HEK293 (cell line): ENCODE results near the gene ADGRB3.

Experiments
- CTCF ChIA-PET: fragments of 350-600 bp; formaldehyde crosslinking; extraction: SDS; loops from one replicate; lab custom pipeline; 2021; ENCODE audit warnings: antibody characterized with exemption; lab: Yijun Ruan, JAX
- POLR2A ChIA-PET: fragments of 300-600 bp; formaldehyde crosslinking; extraction: SDS; loops from one replicate; lab custom pipeline; 2020; ENCODE audit warnings: antibody characterized with exemption, inconsistent platforms; lab: Yijun Ruan, JAX
- H3K27ac ChIP-seq: fragments of 200-500 bp; sonication (Bioruptor generic); 2 replicates; pipeline ENCODE4 v1.5.1; 2014; ENCODE audit warnings: low read depth, low read length, control low read depth, inconsistent platforms; ENCODE audit errors: extremely low read depth
- H3K36me3 ChIP-seq, 2 experiments: fragments of 200-500 bp in 1 of 2; sonication (Bioruptor generic) in 1 of 2; 1 replicate in 1 of 2; 2 replicates in 1 of 2; pipeline ENCODE4 v1.5.1; 2014 to 2017; ENCODE audit warnings: inconsistent platforms in 2 of 2, low read length in 2 of 2; ENCODE audit not compliant: control insufficient read depth in 2 of 2, insufficient read depth in 1 of 2
- H3K4me1 ChIP-seq: fragments of 200-500 bp; sonication (Bioruptor generic); 2 replicates; pipeline ENCODE4 v1.5.1; 2014; ENCODE audit warnings: mild to moderate bottlenecking, low read length, inconsistent platforms; ENCODE audit not compliant: control insufficient read depth, insufficient read depth
- H3K4me3 ChIP-seq: 2 replicates; pipeline ENCODE4 v1.5.1; 2011; ENCODE audit warnings: low read depth, mild to moderate bottlenecking, control low read depth, low read length, moderate library complexity
- H3K9me3 ChIP-seq: fragments of 200-500 bp; sonication (Bioruptor generic); 2 replicates; pipeline ENCODE4 v1.5.1; 2014; ENCODE audit warnings: low read depth, low read length, inconsistent platforms; ENCODE audit not compliant: control insufficient read depth, insufficient read depth
- BCL11A ChIP-seq: fragments of 450-650 bp; formaldehyde crosslinking; IDR thresholded peaks from 2 replicates; pipeline ENCODE4 v1.5.1; 2016; ENCODE audit warnings: low read depth, missing biosample characterization, missing genetic modification characterization
- KLF9 ChIP-seq: fragments of 450-650 bp; formaldehyde crosslinking; IDR thresholded peaks from 2 replicates; pipeline ENCODE4 v1.5.1; 2016; ENCODE audit warnings: missing biosample characterization, missing genetic modification characterization, low read depth
- PRDM10 ChIP-seq: fragments of 450-650 bp; formaldehyde crosslinking; IDR thresholded peaks from 2 replicates; pipeline ENCODE4 v1.5.1; 2016; ENCODE audit warnings: missing biosample characterization, missing genetic modification characterization
- SCRT1 ChIP-seq: fragments of 450-650 bp; formaldehyde crosslinking; IDR thresholded peaks from 2 replicates; pipeline ENCODE4 v1.5.1; 2016; ENCODE audit warnings: missing biosample characterization, missing genetic modification characterization, borderline replicate concordance
- YY1 ChIP-seq: fragments of 450-650 bp; formaldehyde crosslinking; IDR thresholded peaks from 2 replicates; pipeline ENCODE4 v1.5.1; 2018; ENCODE audit warnings: missing biosample characterization, missing genetic modification characterization
- ZBTB17 ChIP-seq: fragments of 450-650 bp; formaldehyde crosslinking; IDR thresholded peaks from 2 replicates; pipeline ENCODE4 v1.5.1; 2016; ENCODE audit warnings: missing biosample characterization, missing genetic modification characterization
- ZBTB7A ChIP-seq: fragments of 450-650 bp; formaldehyde crosslinking; IDR thresholded peaks from 2 replicates; pipeline ENCODE4 v1.5.1; 2016; ENCODE audit warnings: low read depth, missing biosample characterization, missing genetic modification characterization
- ZNF121 ChIP-seq: fragments of 450-650 bp; formaldehyde crosslinking; IDR thresholded peaks from 2 replicates; pipeline ENCODE4 v1.5.1; 2016; ENCODE audit warnings: missing biosample characterization, missing genetic modification characterization
- ZNF138 ChIP-seq: fragments of 450-650 bp; formaldehyde crosslinking; IDR thresholded peaks from 2 replicates; pipeline ENCODE4 v1.5.1; 2016; ENCODE audit warnings: missing biosample characterization, missing genetic modification characterization, borderline replicate concordance
- ZNF16 ChIP-seq: fragments of 450-650 bp; formaldehyde crosslinking; IDR thresholded peaks from 2 replicates; pipeline ENCODE4 v1.5.1; 2016; ENCODE audit warnings: low read depth, missing biosample characterization, missing genetic modification characterization
- ZNF18 ChIP-seq: fragments of 450-650 bp; formaldehyde crosslinking; IDR thresholded peaks from 2 replicates; pipeline ENCODE4 v1.5.1; 2016; ENCODE audit warnings: missing biosample characterization, missing genetic modification characterization
- ZNF184 ChIP-seq: fragments of 450-650 bp; IDR thresholded peaks from 2 replicates; pipeline ENCODE4 v1.5.1; 2018; ENCODE audit warnings: missing biosample characterization, mild to moderate bottlenecking, missing genetic modification characterization
- ZNF302 ChIP-seq: fragments of 450-650 bp; formaldehyde crosslinking; IDR thresholded peaks from 2 replicates; pipeline ENCODE4 v1.5.1; 2016; ENCODE audit warnings: missing biosample characterization, missing genetic modification characterization, low read depth
- ZNF335 ChIP-seq: fragments of 450-650 bp; formaldehyde crosslinking; conservative IDR thresholded peaks from 2 replicates; pipeline ENCODE4 v1.5.1; 2016; ENCODE audit warnings: missing biosample characterization, missing genetic modification characterization
- ZNF449 ChIP-seq: fragments of 450-650 bp; formaldehyde crosslinking; IDR thresholded peaks from 2 replicates; pipeline ENCODE4 v1.5.1; 2017; ENCODE audit warnings: missing biosample characterization, mild to moderate bottlenecking, missing genetic modification characterization, moderate library complexity
- ZNF48 ChIP-seq: fragments of 450-650 bp; formaldehyde crosslinking; IDR thresholded peaks from 2 replicates; pipeline ENCODE4 v1.5.1; 2016; ENCODE audit warnings: missing biosample characterization, missing genetic modification characterization
- ZNF530 ChIP-seq: fragments of 450-650 bp; formaldehyde crosslinking; IDR thresholded peaks from 2 replicates; pipeline ENCODE4 v1.5.1; 2016; ENCODE audit warnings: low read depth, missing biosample characterization, missing genetic modification characterization
- ZNF548 ChIP-seq: fragments of 450-650 bp; formaldehyde crosslinking; IDR thresholded peaks from 2 replicates; pipeline ENCODE4 v1.5.1; 2016; ENCODE audit warnings: missing biosample characterization, missing genetic modification characterization
- ZNF560 ChIP-seq: fragments of 450-650 bp; formaldehyde crosslinking; IDR thresholded peaks from 2 replicates; pipeline ENCODE4 v1.5.1; 2017; ENCODE audit warnings: missing biosample characterization, missing genetic modification characterization, borderline replicate concordance
- ZNF610 ChIP-seq: fragments of 450-650 bp; formaldehyde crosslinking; IDR thresholded peaks from 2 replicates; pipeline ENCODE4 v1.5.1; 2016; ENCODE audit warnings: missing biosample characterization, missing genetic modification characterization, borderline replicate concordance
- ZNF621 ChIP-seq: fragments of 450-650 bp; formaldehyde crosslinking; IDR thresholded peaks from 2 replicates; pipeline ENCODE4 v1.5.1; 2017; ENCODE audit warnings: missing biosample characterization, missing genetic modification characterization
- ZNF707 ChIP-seq: fragments of 450-650 bp; formaldehyde crosslinking; IDR thresholded peaks from 2 replicates; pipeline ENCODE4 v1.5.1; 2016; ENCODE audit warnings: missing biosample characterization, missing genetic modification characterization

Gene ADGRB3

GRCh38 chr6:69072796-69073195, 437.7 kb downstream of the ADGRB3 start (continued):
- TF ChIP-seq ZNF621 (tag by site-specific recombination) (no peak), ZBTB7A (no peak), ZBTB17 (tag by site-specific recombination) (no peak), ZNF335 (tag by site-specific recombination) (no peak)

- TF ChIP-seq SCRT1 (tag by site-specific recombination): no peak
- TF ChIP-seq ZNF16 (tag by site-specific recombination): no peak
- TF ChIP-seq ZNF138 (tag by site-specific recombination): no peak
- no peak for TF ChIP-seq YY1 (tag by site-specific recombination)
- TF ChIP-seq ZNF48: no peak
- Histone ChIP-seq H3K4me3 (no peak overlapping the region), H3K36me3 (no peaks in the 10 kb centered on the region), H3K27ac (no peak overlapping the region), H3K9me3 (no peaks in the 10 kb centered on the region), H3K4me1 (no peaks in the 10 kb centered on the region)
- CTCF ChIA-PET: no interaction called here
- POLR2A ChIA-PET: no interaction called here
Observed at GRCh38 chr6:69084746-69085335, 449.8 kb downstream of the ADGRB3 start.

- no peak overlapping the region for H3K27ac ChIP-seq
- POLR2A ChIA-PET: no interaction called here
- no peak for TF ChIP-seq ZNF560 (tag by site-specific recombination)
- no peak for TF ChIP-seq ZNF184 (tag by site-specific recombination)
- TF ChIP-seq ZNF530 (tag by site-specific recombination): no peak
- no peak for TF ChIP-seq ZNF548 (tag by site-specific recombination)
- no peak for TF ChIP-seq ZNF138 (tag by site-specific recombination)
- TF ChIP-seq ZNF121 (tag by site-specific recombination): no peak
- TF ChIP-seq PRDM10 (tag by site-specific recombination): no peak
- TF ChIP-seq ZNF18 (tag by site-specific recombination): no peak
- no peak for TF ChIP-seq ZNF610 (tag by site-specific recombination)
- TF ChIP-seq ZNF707 (tag by site-specific recombination): no peak
- no peak for TF ChIP-seq BCL11A (tag by site-specific recombination)
- TF ChIP-seq ZNF449 (tag by site-specific recombination): no peak
- TF ChIP-seq KLF9 (tag by site-specific recombination): no peak
- no peak for TF ChIP-seq ZNF302 (tag by site-specific recombination)
- no peaks in the 10 kb centered on the region for H3K4me1 ChIP-seq
- no peak overlapping the region for H3K4me3 ChIP-seq
- H3K36me3 ChIP-seq: no peaks in the 10 kb centered on the region
- H3K9me3 ChIP-seq: no peaks in the 10 kb centered on the region
- CTCF ChIA-PET: no interaction called here
Observed at GRCh38 chr6:69086689-69087088, 451.6 kb downstream of the ADGRB3 start.
